CD4-positive, alpha-beta T cell treated with Interleukin-4 for 1 hour (primary cell): Measurements from ENCODE around the gene VPS39.
A peak's percentile ranks its signal among the peaks of the same experiment; 100 is the strongest.
"Not testable (repeated sequence)": the region's sequence is repeated elsewhere in the genome, so short reads cannot be mapped to it uniquely, and the experiment has no call there.

Experiments
- DNase-seq, 2 donors: peaks; one replicate each; pipeline ENCODE4 v3.0.0-alpha.2; 2020 to 2022

Gene VPS39

DNA sequence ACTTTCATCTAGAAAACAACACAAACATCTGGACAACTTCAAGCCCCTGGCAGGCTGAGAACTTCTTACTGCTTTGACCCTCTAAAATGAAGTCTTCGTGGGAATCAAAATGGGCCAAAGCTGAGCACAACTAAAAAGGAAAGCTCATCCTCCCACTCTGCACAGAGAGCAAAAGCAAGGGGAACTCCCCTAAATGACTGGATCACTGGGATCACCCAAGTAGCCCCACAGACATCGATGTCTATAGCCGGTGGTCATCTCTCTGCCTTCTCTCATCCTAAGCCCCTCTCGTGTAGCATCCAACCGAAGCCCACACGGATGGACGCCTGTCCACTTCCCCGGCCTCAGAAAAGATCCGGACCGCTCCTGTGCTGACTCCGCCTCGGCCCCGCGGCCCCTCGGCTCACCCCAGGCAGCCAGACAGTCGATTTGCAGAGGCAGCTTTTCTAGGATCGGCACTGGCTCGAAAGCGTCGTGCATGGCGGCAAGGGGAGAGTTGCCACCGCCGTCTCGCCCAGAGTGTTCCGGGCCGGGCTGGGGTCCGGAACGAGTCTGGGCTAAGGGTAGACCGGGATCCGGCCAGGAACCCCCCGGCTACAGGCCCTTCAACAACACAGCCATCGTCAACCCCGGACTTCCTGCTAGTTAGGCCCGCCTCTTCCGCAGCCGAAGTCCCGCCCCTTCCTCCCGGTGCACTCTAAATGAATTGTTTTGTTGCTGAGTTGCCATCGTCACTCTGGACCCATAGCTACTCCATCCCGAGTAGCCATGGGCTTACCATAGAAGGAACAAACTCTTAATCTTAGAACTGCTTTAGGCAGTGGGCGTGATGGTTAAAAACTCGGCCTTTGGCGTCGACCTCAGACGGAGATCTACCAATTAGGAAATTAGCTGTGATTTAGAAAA is at the start of gene VPS39:
TSS of gene VPS39 (minus strand) at position 631 of the 906 bp plus-strand sequence. CDS start at position 480, 151 bp downstream.
- peak; percentile 87 to 88 for DNase-seq

- DNase-seq = no peak
These were observed 45.2 kb upstream of the VPS39 start for GRCh38 chr15:42253300-42253699.

- DNase-seq = no peak
These were observed 32.7 kb upstream of the VPS39 start for GRCh38 chr15:42240823-42241222.

DNA sequence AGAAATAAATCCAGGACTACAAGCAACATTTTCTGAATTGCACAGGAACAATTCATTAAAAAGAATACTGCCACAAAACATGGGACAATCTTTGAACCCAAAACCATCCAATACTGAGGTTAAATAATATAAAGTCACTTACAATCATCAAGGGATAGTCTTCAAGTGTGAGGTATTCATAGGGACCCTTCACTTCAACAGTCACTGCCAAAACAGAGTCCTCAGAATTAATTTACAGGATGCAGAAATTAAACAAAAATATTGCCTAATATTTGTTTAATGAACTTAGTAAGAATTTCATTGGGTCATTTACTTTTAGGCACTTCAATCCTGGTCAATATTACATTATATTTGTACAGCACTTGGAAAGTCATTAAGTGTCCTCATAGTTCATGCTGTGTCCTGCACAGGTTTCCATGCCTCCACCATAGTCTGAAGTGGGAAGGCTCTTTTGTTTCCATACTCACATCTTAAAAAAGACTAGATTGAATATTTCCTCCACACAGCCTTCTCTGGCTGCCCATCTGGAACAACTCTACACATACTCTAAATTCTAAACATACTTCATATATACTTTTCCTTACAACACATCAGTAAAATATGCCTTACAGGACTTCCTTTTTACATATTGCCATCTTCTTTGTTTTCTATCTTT is 31.6 kb upstream of the VPS39 start:
- no peak for DNase-seq

DNA sequence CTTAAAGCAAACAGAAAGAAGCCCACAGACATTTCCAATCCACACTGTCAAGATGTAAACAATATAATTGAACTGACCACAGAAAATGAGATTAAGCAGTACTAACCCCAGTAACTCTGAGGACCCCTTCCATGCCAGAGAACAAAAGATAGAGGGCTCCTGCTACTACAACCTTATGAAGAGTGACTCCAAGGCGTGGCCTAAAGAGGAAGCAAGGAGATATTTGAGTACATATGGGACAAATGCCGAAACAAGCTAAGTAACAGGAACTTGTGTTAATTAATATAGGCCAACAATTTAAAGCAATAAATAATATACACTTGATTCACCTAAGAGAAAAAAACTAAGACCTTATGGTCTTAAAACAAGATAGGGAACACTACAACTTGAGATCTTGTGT is 25.0 kb upstream of the VPS39 start:
- no peak for DNase-seq

DNA sequence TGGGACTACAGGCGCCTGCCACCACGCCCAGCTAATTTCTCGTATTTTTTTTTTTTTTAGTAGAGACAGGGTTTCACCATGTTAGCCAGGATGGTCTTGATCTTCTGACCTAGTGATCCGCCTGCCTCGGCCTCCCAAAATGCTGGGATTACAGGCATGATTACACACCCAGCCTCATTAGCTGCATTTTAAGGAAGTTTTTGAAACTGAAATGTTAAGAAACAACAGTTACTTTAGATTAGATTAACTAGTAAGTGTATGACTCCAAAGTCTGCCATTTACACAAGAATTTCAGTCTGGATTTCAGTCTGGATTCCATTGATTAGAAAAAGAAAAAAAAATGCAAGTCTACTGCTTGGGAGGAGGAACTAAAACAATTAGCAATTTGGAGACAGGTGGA is 24.5 kb upstream of the VPS39 start:
- no peak for DNase-seq

GRCh38 chr15:42231088-42231487 is 23.0 kb upstream of the VPS39 start:
- no peak for DNase-seq

DNA sequence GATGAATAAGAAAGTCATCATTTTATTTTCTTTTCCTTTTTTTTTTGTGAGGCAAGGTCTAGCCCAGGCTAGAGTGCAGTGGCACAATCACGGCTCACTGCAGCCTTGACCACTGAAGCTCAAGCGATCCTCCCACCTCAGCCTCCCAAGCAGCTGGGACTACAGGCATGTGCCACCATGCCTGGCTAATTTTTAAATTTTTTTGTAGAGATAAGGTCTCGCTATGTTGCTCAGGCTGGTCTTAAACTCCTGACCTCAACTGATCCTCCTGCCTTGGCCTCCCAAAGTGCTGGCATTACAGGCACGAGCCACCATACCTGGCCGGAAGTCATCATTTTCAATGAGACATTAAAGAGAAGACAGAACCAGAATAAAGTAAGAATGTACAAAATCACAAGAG is 20.9 kb upstream of the VPS39 start:
- not testable (repeated sequence) for DNase-seq

GRCh38 chr15:42228036-42228435 is 19.9 kb upstream of the VPS39 start:
- no peak for DNase-seq

GRCh38 chr15:42226648-42227047 is 18.5 kb upstream of the VPS39 start:
- DNase-seq = no peak

DNA sequence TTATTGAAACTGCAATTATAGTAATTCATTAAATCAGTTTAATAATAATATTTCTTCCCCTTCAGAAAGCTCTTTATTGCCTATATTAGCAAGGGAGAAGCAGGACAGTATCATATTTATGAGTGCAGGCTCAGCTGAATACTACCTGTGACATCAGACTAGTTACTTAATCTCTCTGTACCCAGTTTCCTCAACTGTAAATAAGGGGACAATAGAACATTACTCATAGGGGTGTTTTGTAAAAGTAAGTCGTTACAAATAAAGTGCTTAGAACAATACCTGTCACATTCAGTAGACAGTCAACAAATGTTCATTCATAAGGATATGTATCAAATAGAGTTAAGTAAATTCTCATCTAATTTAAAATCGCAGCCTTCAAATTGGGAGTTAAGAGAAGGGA is 12.1 kb upstream of the VPS39 start:
- no peak for DNase-seq

- DNase-seq = no peak
These were observed 11.0 kb upstream of the VPS39 start for GRCh38 chr15:42218953-42219592.

- no peak for DNase-seq
These were observed 9.5 kb upstream of the VPS39 start for GRCh38 chr15:42217568-42217967.

- no peak for DNase-seq
These were observed 8.1 kb upstream of the VPS39 start for GRCh38 chr15:42215913-42216829.

- no peak for DNase-seq
These were observed 6.5 kb upstream of the VPS39 start for GRCh38 chr15:42214600-42214999.

GRCh38 chr15:42213511-42213910 is 5.4 kb upstream of the VPS39 start:
- no peak for DNase-seq

GRCh38 chr15:42210696-42211095 is 2.6 kb upstream of the VPS39 start:
- no peak for DNase-seq

- no peak for DNase-seq
These were observed 1.7 kb downstream of the VPS39 start for GRCh38 chr15:42206406-42206805.

- no peak for DNase-seq
These were observed 4.2 kb downstream of the VPS39 start for GRCh38 chr15:42203891-42204290.

DNA sequence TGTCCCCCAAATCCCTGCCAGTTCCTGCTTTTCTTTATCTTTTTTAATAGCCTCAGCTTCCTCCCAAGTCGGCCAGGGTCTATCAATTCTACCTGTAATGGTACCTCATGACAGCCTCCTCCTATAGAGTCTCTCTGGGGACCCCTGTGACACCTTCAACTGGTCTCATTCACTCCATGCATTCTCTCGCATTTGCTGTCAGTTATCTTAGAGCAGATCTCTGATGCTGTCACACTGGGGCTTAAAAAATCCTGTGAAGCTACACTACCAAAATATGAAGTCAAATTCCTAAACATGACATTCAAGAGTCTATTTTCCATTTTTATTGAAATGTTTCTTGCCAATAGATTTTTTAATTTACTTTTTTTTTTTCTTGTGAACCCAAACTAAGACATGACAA is 5.5 kb downstream of the VPS39 start:
- no peak for DNase-seq

DNA sequence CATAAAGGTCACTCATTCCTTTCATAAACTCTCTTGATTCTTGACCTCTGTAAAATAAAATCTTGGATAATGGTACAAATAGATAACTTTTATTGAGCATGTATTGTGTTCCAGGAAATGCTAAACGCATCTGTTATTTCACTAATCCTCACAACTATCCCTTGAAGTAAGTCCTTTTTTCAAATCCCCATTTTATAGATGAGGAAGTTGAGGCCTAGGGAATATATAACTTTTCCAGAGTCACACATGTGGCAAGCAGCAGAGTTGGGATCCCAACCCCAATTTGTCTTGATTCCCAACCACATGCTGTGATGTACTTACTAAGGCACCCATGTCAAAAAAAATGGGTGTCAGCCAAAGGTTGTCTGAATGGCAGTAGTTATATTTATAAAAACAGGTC is 6.3 kb downstream of the VPS39 start:
- no peak for DNase-seq

GRCh38 chr15:42199126-42199525 is 9.0 kb downstream of the VPS39 start:
- DNase-seq = no peak

DNA sequence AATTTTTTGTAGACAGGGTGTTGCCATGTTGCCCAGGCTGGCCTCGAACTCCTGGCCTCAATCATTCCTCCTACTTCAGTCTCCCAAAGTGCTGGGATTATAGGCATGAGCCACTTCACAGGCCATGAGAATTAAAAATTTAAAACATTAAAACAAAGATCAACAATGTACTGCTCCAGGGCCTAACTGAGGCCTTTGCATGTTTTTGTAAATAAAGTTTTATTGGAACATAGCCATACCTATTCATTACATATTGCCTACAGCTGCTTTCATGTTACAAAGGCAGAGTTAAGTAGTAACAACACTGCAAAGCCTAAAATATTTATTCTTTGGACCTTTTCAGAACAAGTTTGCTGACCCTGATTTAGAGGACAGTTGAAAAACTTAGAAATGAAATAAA is 9.6 kb downstream of the VPS39 start:
- no peak for DNase-seq
